Activated T-cell treated with anti-CD3 and anti-CD28 coated beads for 24 hours (primary cell): ENCODE data around the gene USF2.
"Not testable (repeated sequence)": the region's sequence is repeated elsewhere in the genome, so short reads cannot be mapped to it uniquely, and the experiment has no call there.

Experiments
- DNase-seq: peaks from one replicate; pipeline ENCODE4 v3.0.0-alpha.2; 2020; ENCODE audit warnings: low read depth

Gene USF2

DNA sequence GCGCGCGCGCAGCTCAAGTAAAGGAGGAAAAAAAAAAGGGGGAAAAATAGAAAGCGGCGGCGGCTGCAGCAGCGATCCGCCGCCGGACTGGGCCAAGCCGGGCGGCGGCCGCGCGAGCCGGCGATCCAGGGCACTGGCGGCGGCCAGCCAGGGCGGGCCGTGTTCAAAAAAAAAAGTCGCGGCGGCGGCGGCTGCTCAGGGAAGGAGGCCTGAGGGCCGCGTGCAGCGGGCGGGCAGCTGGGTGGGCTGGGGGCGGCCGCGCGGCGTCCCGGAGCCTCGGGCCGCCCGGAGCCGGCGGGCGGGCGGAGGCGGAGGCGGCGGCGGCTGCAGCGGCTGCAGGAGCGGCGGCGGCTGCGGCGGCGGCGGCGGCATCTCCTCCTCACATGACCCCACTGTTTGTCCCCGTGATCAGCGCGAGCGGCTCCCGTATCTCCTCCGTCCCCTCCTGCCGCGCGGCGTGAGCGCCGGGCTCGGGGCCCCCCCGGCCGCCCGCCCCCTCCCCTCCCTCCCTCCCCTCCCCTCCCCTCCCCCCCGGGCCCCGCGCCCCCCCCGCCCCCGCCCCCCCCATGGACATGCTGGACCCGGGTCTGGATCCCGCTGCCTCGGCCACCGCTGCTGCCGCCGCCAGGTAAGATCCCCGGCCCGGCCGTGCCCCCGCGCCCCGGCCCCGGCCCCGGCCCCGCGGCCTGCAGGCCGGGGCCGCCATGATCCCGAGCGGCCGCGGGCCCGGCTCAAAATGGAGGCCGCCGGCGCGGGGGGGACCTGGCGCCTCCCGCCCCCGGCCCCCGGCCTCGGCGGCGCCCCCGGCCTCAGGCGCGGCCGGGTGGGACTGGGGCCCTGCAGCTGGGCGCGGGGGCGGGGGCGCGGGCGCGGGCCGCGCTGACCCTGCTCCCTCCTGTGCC lies at the start of gene USF2:
Gene USF2, plus strand, starts transcription at position 427 of the 902 bp plus-strand sequence. Its CDS starts 140 bp downstream, at position 567.
- peak; percentile 55 for DNase-seq

DNA sequence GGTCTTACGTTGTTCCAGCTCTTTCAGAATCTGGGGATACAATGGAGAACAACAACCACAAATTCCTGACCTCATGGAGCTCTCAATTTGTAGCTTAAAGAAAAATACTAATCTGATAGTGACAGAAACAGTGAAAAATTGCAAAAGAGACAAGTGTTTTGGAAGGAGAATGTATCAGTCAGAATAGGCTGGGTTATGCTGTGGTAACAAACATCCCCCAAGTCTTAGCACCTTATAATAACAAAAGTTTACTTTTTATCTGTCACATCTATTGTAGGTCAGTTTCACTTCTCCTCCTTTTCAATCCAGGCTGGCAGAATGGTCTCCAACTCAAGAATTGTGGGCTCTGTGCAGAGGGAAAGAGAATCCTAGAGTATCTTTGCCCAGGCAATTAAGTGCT lies 49.8 kb upstream of the USF2 start:
- no peak for DNase-seq

DNA sequence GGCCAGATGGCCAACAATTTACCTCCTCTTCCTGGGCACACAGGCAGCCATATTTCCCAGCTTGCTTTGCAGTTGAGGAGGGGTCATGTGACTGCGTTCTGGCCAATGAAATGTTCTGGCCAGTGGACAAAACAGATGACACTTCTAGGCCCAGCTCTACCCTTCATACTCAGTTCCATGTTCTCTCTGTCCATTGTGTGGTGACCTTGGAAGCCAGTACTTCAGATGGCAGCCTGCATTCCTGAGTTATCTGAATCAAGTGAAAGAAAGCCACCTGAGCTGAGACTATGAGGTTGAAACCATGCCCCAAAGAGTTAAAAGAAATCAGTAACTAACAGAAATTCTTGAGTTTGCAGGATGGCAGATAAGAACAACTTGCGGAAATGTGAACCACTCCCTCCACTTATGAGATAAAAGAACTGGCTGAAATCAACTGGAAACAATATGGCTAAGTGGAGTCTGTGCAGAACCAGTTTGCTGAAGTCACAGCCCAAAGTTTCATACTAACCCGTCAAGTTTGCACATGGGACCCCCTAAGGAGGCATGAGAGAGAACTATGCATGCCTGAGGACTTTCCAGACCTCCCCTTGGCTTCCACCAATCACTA lies 48.3 kb upstream of the USF2 start:
- DNase-seq, result no peak

GRCh38 chr19:35220973-35221590 lies 47.7 kb upstream of the USF2 start:
- DNase-seq, result not testable (repeated sequence)

GRCh38 chr19:35222373-35223015 lies 46.3 kb upstream of the USF2 start:
- no peak for DNase-seq

- no peak for DNase-seq
Observed at GRCh38 chr19:35223084-35223790, 45.5 kb upstream of the USF2 start.

DNA sequence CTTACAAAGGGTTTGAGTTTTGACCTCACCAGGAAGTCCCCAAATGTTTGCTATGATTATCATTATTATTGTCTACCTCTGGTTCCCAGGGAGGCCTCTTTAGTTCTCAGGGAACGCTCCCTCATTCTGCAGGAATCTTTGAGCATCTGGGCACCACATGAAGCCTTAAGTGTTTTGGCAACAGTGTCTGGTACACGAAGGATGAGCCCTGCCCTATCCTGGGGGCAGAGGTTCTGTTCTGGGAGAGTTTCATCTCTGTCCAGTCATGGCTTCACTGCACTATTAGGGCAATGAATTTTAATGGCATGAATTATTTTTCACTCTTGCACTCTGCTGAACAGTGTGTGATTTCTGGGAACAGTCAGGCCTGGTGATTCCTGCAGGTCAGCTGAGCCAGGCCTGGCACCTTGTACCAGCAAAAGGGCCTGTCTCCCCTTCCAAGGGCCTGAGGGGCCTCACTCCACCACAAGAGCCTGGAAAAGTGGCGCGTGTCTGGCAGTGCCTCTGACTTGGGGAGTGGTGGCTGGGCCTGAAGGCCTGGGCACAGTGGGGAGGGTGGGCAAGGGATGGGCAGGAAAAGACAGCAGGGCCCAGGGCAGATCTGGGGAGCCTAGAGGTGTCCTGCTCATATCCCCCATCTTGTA lies 44.8 kb upstream of the USF2 start:
- DNase-seq, result no peak

- no peak for DNase-seq
Observed at GRCh38 chr19:35224681-35225571, 43.8 kb upstream of the USF2 start.

DNA sequence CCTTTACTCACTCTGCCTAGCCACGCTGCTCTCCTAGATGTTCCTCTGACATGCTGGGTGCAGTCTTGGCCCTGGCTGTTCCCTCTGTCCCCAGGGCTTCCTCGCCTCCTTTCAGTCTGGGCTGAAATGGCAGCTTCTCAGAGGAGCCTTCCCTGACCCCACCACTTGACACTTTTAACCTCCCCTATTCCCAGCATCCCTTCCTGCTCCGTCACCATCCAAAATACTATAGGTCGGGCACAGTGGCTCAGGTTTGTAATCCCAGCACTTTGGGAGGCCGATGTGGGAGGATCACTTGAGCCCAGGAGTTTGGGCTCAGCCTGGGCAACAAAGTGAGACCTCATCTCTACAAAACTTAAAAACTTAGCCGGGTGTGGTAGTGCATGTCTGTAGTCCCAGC lies 42.8 kb upstream of the USF2 start:
- no peak for DNase-seq

DNA sequence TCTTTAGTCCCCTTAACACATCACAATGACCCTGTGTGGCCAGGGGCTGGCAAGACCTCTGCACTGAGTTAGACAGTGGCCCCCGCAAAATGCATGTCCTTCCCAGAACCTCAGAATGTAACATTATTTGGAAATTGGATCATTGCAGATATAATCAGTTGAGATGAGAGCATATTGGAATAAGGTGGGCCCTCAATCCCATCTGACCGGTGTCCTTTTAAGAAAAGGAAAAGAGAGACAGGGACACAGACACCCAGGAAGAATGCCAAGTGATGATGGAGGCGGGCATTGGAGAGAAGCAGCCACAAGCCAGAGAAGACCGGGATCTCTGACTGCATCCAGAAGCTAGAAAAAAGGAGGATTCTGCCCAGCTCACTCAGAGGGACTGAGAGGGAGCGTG lies 42.0 kb upstream of the USF2 start:
- no peak for DNase-seq

- no peak for DNase-seq
Observed at GRCh38 chr19:35228177-35228930, 40.4 kb upstream of the USF2 start, which contains the start of gene FAM187B. TSS of gene FAM187B (minus strand) at chr19:35228739. CDS start at chr19:35228680, 59 bp downstream.

DNA sequence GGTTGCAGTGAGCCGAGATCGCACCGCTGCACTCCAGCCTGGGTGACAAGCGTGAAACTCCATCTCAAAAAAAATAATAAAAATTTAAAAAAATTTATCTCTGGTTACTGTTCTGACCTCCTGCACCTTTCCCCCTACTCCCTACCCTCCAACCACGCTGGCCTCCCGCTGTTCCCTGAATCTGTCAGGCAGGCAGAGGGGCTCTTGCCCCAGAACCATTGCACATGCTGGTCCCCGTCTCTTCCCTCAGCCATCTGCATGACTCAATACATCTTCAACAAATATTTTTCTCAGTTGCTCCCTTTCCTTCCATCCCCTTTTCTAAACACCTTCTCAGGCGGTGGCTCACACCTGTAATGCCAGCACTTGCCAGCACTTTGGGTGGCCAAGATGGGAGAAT lies 39.2 kb upstream of the USF2 start:
- no peak for DNase-seq

DNA sequence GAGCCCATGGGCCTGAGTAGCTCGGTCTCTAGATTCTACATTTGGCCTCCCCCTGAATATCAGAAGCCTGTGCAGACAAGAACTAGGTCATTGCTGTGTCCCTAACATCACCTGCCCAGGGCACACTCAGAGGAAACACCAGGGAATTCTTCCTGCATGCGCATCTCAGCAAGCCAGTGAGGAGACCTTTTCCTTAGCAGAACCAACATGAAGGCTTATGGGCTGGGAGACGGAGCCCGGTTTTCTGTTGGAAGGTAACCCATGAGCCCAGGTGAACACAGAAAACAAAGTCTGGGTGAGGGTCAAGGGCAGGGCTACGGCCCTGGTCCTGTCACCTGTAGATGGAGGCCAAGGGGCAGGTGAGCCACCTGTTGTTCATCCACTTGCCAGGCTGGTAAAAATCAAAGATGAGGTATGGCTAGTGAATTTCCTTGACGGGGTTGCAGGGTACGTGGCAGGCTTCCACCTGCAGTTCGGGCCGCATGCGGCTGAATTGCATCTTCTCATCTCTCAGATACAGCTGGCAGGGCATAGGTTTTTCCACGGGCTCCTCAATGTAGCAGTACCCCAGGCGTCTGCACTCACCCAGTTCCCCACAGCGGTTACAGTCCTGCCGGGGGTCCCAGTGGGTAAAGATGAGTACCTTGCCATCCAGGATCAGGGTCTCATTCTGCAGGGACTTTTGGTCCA lies 36.7 kb upstream of the USF2 start:
- no peak for DNase-seq

GRCh38 chr19:35232912-35233311 lies 35.9 kb upstream of the USF2 start:
- DNase-seq, result no peak

DNA sequence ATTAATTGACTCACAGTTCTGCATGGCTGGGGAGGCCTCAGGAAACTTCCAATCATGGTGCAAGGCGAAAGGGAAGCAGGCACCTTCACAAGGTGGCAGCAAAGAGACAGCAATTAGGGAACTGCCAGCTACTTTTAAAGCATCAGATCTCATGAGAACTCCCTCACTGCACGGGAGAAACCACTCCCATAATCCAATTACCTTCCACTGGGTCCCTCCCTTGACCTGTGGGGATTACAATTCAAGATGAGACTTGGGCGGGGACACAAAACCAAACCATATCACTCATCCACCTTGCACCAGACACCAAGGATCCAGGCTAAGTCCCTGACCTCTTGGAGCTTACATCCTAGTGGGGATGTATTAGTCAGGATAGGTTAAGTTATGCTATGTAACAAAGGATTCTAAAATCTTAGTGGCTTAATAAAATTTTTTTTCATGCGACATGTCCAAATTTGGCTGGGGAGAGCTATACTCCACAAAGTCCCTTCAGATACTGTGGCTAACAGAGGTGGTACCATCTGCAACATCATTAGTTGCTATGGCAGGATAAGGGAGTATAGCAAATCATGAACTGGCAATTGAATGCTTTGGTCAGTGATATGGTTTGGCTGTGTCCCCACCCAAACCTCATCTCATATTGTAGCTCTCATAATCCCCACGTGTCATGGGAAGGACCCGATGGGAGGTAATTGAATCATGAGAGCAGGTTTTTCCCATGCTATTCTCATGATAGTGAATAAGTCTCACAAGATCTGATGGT lies 31.9 kb upstream of the USF2 start:
- no peak for DNase-seq

DNA sequence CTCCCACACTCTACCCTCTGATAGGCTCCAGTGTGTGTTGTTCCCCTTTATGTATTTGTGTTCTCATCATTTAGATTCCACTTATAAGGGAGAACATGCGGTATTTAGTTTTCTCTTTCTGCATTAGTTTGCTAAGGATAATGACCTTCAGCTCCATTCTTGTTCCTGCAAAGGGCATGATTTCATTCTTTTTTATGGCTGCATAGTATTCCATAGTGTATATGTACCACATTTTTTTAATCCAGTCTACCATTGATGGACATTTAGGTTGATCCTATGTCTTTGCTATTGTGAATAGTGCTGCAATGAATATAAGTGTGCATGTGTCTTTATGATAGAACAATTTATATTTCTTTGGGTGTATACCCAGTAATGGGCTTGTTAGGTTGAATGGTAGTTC lies 29.2 kb upstream of the USF2 start:
- DNase-seq, result not testable (repeated sequence)

DNA sequence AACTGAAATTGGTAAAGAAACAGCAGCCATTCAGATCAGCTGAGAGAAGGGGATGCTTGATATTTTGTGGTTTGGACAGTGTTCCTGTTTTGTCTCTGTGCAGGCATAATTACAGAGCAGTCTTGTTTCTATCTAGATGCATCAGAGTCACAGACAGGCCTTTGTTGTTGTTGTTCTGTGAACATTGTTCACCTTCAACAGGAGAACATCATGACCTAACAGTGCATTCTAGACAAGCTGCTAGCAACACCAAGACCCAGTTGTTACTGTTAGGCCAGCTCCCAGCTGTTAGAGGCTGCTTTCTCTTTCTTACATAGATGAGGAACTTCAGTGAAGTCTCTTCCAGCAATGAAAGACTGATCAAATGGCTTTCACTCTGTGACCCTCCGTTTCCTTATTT lies 28.4 kb upstream of the USF2 start:
- no peak for DNase-seq

- DNase-seq, result no peak
Observed at GRCh38 chr19:35241417-35241816, 27.3 kb upstream of the USF2 start.
